Prostate gland (tissue), 2 donors: ENCODE measurements around the gene HDAC8.
A peak's percentile ranks its signal among the peaks of the same experiment; 100 is the strongest.

Experiments used
- POLR2A ChIP-seq: fragments of 450-650 bp; IDR thresholded peaks from one replicate; pipeline ENCODE4 v1.6.1; 2016; ENCODE audit warnings: antibody characterized with exemption, mild to moderate bottlenecking
- POLR2AphosphoS5 ChIP-seq: sonication (generic); formaldehyde crosslinking; IDR thresholded peaks from one replicate; pipeline ENCODE4 v1.6.1; 2017; ENCODE audit warnings: antibody characterized with exemption
- TF ChIP-seq, protein P1 (sequence below), 4 experiments: fragments of 200-600 bp in 2 of 4; fragments of 450-650 bp in 2 of 4; sonication (generic) in 2 of 4; IDR thresholded peaks; 1 replicate in 3 of 4; 2 replicates in 1 of 4; pipeline ENCODE4 v1.5.1; 2016 to 2019; ENCODE audit warnings: antibody characterized with exemption in 4 of 4, mild to moderate bottlenecking in 2 of 4, moderate library complexity in 2 of 4

DNA sequence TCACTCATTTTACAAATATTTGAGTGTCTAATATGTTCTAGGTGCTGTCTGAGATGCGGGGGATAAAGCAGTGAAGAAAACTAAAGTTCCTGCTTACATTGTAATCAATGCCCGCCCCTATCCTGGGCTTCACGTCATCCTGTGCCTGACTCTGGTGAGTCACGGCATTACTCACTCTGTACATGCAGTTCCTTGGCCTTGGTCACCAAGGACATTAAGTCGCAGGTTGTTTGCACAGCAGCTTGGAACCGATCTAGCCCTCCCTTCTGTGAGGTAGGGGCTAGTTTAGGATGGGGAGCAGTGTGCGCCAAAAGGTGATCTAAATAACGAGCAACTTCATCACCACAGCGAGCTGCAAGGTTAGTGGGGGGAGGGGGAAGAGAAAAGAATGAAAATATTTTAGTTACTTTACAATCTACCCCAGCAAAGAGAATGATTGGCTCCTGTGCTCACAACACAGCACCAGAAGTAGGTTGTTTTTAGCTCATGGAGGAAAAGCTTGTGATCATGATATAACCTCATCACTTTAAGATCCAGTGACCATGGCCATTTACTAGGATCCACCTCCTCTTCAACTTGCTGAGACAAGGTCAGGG lies 48.0 kb upstream of the HDAC8 start:
- TF ChIP-seq, protein P1, sequence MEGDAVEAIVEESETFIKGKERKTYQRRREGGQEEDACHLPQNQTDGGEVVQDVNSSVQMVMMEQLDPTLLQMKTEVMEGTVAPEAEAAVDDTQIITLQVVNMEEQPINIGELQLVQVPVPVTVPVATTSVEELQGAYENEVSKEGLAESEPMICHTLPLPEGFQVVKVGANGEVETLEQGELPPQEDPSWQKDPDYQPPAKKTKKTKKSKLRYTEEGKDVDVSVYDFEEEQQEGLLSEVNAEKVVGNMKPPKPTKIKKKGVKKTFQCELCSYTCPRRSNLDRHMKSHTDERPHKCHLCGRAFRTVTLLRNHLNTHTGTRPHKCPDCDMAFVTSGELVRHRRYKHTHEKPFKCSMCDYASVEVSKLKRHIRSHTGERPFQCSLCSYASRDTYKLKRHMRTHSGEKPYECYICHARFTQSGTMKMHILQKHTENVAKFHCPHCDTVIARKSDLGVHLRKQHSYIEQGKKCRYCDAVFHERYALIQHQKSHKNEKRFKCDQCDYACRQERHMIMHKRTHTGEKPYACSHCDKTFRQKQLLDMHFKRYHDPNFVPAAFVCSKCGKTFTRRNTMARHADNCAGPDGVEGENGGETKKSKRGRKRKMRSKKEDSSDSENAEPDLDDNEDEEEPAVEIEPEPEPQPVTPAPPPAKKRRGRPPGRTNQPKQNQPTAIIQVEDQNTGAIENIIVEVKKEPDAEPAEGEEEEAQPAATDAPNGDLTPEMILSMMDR (IDR thresholded peaks at IDR 0.05) = no peak
- TF ChIP-seq POLR2A (no peak), POLR2AphosphoS5 (peak; percentile 92)
